GM20431 (cell line): Measurements from ENCODE around the gene POR.

Experiments used
- in situ Hi-C: fragments of 300-500 bp; cut with MseI, MboI; formaldehyde crosslinking; loops from one replicate; pipeline ENCODE4 v1.15.0; 2020; ENCODE audit warnings: low sequenced_read_pairs; ENCODE audit not compliant: unreplicated experiment

Gene POR

GRCh38 chr7:75914169-75914654, 743 bp upstream of the POR start:
- in situ Hi-C loops: no loop called here

GRCh38 chr7:75915416-75916156, 631 bp downstream of the POR start:
- in situ Hi-C loops: no loop called here

- in situ Hi-C loops: no loop called here
Observed at GRCh38 chr7:75916259-75916658, 1.3 kb downstream of the POR start.

GRCh38 chr7:75916685-75917634, 2.0 kb downstream of the POR start:
- in situ Hi-C loops: no loop called here

GRCh38 chr7:75920431-75921161, 5.6 kb downstream of the POR start:
- in situ Hi-C loops: no loop called here

- in situ Hi-C loops: no loop called here
Observed at GRCh38 chr7:75921479-75921878, 6.5 kb downstream of the POR start.

- in situ Hi-C loops: no loop called here
Observed at GRCh38 chr7:75922966-75923603, 8.1 kb downstream of the POR start.

GRCh38 chr7:75924256-75924655, 9.3 kb downstream of the POR start:
- in situ Hi-C loops: no loop called here

GRCh38 chr7:75924889-75925288, 9.9 kb downstream of the POR start:
- in situ Hi-C loops: no loop called here

GRCh38 chr7:75925717-75926435, 10.9 kb downstream of the POR start:
- in situ Hi-C loops: no loop called here

GRCh38 chr7:75928568-75928914, 13.6 kb downstream of the POR start:
- in situ Hi-C loops: no loop called here

- in situ Hi-C loops: no loop called here
Observed at GRCh38 chr7:75931680-75932079, 16.7 kb downstream of the POR start.

- in situ Hi-C loops: no loop called here
Observed at GRCh38 chr7:75937958-75938786, 23.2 kb downstream of the POR start.

GRCh38 chr7:75938921-75939320, 24.0 kb downstream of the POR start:
- in situ Hi-C loops: no loop called here

- in situ Hi-C loops: no loop called here
Observed at GRCh38 chr7:75943864-75944263, 28.9 kb downstream of the POR start.

- in situ Hi-C loops: no loop called here
Observed at GRCh38 chr7:75944507-75944906, 29.6 kb downstream of the POR start.

- in situ Hi-C loops: no loop called here
Observed at GRCh38 chr7:75945297-75946168, 30.6 kb downstream of the POR start.
